Measurements from ENCODE around the gene CATSPERE. TPM values are rescaled to one million over a fixed set of nuclear protein-coding genes. Genes with fewer than 3 reads are reported as not detected.

Gene CATSPERE
- 1.0 and 1.3 TPM in 2 replicates for total RNA-seq

DNA sequence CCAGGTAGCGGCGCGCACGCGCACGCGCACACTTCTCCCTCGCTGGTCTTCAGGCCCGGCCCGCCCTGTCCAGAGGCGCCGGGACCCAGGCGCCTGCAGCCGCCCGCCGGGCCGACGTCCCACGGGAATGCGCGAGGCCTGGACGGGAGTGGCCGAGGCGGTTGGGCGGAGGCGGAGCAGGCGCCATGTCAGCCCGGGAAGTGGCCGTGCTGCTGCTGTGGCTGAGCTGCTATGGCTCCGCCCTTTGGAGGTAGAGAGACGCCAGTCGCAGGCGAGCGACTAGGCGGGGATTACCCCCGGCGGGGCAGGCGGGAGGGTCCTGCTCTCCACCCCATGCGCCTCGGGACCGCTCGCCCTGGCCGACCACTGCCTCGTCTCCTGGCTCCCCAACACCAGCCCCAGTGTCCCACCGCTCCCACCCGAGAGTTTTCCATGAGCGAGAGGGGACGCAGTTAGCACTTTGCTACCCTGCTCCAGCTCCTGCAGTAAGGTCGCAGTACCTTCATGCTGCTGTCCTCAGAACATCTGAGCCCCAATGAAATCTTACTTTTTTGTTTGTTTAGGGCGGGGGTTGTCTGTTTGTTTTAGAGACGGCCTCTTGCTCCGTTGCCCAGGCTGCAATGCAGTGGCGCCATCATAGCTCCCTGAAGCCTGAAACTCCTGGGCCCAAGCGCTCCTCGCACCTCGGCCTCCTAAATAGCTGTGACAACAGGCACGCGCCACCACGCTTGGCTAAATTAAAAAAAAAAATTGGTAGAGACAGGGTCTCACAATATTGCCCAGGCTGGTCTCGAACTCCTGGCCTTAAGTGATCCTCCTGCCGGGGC lies at the start of gene CATSPERE:
Gene CATSPERE, plus strand, starts transcription at position 29 of the 827 bp plus-strand sequence. Its CDS starts 157 bp downstream, at position 186.

DNA sequence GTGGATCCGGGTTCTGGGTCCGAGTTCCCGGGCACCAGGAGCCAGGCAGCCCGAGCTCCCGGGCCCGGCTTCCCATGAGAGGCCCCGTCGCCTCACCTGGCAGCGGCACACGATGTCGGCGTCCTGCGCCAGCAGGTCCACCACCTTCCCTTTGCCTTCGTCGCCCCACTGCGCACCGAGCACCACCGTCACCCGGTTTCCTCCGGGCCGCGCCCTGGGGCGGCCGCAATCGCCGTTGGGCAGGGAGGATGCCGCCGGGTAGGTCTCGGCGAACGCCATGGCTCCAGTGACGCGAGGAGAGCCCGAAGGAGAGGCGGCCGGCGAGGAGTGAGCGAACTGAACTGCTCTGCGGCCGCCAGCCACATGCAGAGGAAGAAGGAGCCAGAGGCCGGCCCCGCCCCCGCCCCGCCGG lies 9.5 kb upstream of the CATSPERE start, which contains the start of gene ADSS2:
Gene ADSS2, minus strand, starts transcription at position 371 of the 412 bp plus-strand sequence. Its CDS starts 92 bp downstream, at position 279.

DNA sequence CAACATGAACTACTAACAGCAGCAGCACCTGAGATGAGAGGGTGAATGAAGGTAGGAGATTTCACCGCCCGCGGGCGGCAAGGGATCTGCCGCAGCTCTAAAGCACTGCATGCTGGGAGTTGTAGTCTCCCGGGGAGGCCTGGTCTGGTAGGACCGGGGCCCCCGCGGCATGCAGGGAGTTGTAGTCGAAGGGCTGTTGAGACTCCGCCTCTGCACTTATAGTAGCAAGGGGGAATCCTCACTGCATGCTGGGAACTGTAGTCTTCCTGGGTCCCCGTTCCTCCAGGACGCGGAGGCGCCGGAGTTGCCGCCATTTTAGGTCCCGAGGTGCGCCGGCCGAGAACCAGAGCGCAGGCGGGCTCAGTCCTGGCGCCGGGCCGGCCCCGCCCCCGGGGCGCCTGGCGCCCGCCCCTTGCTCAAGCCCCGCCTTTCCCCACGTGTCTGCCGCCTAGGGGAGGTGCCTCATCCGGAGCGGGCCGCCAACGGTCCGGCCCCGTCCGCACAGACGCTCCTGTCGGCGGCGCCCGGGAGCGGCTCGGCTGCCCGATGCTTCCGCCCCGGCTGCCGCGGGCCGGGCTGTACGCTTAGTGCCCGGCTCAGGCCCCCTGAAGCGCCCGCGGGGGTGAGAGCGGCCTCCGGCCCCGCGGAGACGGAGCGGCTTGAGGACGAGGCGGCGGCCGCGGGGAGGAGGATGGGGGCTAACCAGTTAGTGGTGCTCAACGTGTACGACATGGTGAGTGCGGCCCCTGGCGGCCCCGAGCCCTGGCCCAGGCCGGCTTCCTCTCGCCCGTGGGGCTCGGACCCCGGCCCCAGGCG lies 191.8 kb downstream of the CATSPERE start, which contains the start of gene DESI2:
Gene DESI2, plus strand, starts transcription at position 504 of the 816 bp plus-strand sequence. Its CDS starts 188 bp downstream, at position 692.

Other genes with a start within 250 kb of the CATSPERE start
- 31.3 and 37.7 TPM in 2 replicates for gene ADSS2, start 9.4 kb upstream of the CATSPERE start, total RNA-seq
- 42.1 TPM in 2 replicates for gene DESI2, start 191.9 kb downstream of the CATSPERE start, total RNA-seq